NCI-H2029 treated with DMSO at 0.1 percent for 48 hours (cell line): ENCODE data around the gene MRGPRX1.
"Not testable (repeated sequence)": the region's sequence is repeated elsewhere in the genome, so short reads cannot be mapped to it uniquely, and the experiment has no call there.

ENCODE experiments used
- DNase-seq: peaks from one replicate; lab custom pipeline; 2025; lab: John Stamatoyannopoulos, UW

Gene MRGPRX1

GRCh38 chr11:18939314-18939713, at the start of gene MRGPRX1:
Gene MRGPRX1 (minus strand): TSS chr11:18939414. CDS start chr11:18934784, 4,630 bp downstream.
- DNase-seq: no peak

DNA sequence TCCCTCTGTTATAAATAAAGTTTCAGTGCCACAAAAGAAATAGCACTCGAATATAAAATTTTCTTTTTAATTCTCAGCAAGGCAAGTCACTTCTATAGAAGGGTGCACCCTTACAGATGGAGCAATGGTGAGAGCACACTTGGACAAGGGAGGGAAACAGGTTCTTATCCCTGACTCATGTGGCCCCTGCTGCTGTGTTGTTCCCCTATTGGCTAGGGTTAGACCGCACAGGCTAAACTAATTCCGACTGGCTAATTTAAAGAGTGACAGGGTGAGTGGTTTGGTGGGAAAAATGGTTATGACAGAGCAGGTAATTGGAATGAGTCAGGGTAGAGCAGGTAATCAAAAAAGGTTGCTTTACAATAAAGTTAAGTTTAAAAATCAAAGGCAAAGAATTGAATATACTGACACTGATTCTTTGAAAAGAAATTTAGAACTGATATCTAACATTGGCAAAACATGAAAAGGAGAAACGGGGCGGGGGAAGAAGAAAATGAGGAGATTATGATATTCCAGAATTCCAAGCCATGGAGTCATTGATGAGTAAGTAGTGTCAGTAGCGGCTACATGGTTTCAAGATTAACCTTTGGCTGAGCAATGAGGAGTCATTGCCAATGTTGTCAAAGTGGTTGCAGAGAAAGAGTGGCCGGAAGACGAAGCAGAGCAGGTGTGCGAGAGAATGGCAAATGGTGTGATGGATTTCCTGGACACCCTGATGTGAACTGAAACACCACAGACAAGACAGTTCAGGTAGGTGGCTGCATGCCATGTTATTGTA, 48.4 kb upstream of the MRGPRX1 start:
- no peak for DNase-seq

DNA sequence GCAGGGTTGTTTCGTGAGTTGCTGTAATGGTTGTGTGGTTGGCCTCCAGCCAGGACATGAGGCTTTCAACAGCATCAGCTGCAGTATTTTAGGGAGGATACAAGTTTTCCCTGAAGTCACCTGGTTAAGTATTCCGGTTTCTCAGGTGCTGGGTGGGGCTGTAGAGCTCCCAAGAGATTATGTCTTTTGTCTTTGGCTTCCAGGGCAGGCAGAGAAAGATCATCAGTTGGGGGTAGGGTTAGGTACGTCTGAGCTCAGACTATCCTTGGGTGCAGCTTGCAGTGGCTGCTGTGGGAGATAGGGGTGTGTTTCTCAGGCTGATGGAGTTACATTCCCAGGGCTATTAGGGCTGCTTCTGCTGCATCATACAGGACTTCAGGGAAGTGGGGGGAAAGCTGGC, 47.5 kb upstream of the MRGPRX1 start:
- DNase-seq: no peak

DNA sequence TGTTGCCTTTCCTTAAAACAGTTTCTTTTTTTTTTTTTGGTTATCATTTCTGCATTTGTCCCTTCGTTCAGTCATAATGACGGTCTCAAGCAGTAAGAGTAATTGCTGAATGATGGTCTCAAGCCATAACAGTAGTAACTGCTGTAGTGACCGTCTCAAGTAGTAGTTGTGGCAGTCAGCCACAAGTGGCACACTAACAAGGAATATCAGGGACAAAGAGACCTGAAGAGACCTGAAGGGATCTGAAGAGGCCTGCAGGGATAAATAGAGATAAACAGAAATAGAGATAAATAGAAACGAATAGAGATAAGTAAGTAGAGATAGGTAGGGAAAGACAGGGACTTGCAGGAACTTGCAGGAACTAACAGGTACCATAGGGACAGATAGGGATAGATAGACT, 42.7 kb upstream of the MRGPRX1 start:
- no peak for DNase-seq

DNA sequence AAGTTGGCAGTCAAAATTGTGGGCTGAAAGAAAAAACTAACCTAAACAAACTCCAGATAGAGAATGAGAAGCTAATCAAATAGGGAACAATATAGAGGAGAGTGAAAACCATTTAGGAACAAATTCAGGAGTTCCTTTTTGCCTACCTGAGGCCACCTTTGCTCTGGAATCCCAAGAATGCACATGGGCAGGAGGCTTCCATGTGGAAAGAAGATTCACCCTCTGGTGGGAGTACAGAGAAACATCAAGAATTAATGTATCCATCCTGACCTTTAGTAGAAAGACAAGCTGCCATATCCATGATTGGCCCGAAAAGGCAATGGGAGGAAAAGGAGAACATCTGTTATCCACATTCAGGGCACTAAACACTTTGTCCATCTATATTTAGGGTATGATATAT, 35.0 kb upstream of the MRGPRX1 start:
- DNase-seq: no peak

- no peak for DNase-seq
Measured at GRCh38 chr11:18972336-18972735, 33.1 kb upstream of the MRGPRX1 start.

GRCh38 chr11:18969720-18970119, 30.5 kb upstream of the MRGPRX1 start:
- no peak for DNase-seq

- no peak for DNase-seq
Measured at GRCh38 chr11:18958221-18958910, 19.2 kb upstream of the MRGPRX1 start.

- DNase-seq: no peak
Measured at GRCh38 chr11:18956630-18957029, 17.4 kb upstream of the MRGPRX1 start.

DNA sequence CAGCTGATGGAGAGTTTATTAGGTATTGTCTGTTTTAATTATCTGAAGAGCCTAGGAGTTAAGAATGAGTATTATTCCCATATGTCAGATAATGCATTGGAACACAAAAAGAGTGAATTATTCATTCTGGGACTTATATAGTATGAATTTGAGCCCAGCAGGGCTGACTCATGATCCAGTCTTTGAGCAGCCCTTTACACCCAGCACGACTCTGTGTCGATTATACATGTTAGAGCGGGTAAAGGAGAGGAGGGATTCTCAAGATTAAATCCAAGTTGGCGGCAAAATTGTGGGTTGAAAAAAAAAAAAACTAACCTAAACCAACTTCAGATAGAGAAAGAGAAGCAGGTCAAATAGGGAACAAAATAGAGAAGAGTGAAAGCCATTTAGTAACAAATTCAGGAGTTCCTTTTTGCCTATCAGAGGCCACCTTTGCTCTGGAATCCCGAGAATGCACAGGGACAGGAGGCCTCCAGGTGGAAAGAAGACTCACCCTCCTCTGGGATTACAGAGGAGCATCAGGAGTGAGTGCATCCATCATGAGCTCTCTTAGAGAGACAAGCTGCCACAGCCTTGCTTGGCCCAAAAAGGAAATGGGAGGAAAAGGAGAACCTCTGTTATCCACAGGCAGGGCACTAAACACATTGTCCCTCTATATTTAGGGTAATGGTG, 3.1 kb downstream of the MRGPRX1 start:
- DNase-seq: no peak

- no peak for DNase-seq
Measured at GRCh38 chr11:18934195-18934814, 4.9 kb downstream of the MRGPRX1 start.

GRCh38 chr11:18927550-18928322, 11.5 kb downstream of the MRGPRX1 start:
- DNase-seq: no peak

GRCh38 chr11:18925426-18925825, 13.8 kb downstream of the MRGPRX1 start:
- not testable (repeated sequence) for DNase-seq

GRCh38 chr11:18912883-18913282, 26.3 kb downstream of the MRGPRX1 start:
- DNase-seq: no peak

DNA sequence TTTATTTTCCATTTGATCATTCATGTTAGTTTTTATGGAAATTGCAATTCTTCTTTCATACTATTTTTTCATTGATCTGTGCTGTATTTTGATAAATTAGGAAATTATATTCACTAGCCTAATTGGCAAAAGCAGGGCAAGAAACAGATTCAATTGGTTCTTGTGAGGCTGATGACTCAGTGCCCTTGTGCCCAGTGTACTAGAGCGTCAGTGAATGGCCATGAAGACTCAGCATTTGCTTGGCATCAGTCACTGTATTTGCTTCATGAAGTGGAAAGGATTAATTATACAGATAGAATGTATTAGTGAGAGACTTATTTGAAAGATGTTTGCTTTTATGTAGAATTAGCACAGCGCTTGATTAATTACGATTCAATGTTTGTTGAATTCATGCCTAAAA, 31.8 kb downstream of the MRGPRX1 start:
- DNase-seq: no peak

GRCh38 chr11:18900637-18901036, 38.6 kb downstream of the MRGPRX1 start:
- DNase-seq: not testable (repeated sequence)

GRCh38 chr11:18900151-18900611, 39.0 kb downstream of the MRGPRX1 start:
- DNase-seq: not testable (repeated sequence)

DNA sequence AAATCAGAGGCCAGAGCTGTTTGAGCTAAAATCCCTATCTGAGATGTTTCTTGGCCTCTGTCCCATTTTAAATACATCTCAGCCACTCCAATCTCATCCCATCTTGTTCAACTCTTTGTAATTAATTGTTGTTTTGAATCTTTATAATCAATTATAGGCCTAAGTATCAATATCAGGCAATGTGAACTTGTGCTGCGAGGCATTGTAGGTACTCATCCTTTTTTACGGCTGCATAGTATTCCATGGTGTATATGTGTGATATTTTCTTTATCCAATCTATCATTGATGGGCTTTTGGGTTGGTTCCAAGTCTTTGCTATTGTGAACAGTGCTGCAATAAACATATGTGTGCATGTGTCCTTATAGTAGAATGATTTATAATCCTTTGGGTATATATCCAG, 47.5 kb downstream of the MRGPRX1 start:
- DNase-seq: not testable (repeated sequence)

GRCh38 chr11:18890615-18891014, 48.6 kb downstream of the MRGPRX1 start:
- no peak for DNase-seq
